B cell (primary cell): Measurements from ENCODE around the gene CRYGD. TPM values are rescaled to one million over a fixed set of nuclear protein-coding genes. Genes with fewer than 3 reads are reported as not detected.

ENCODE experiments used
- ATAC-seq: fragments of 200-7000 bp; cut with Tn5 transposase; one replicate; pipeline ENCODE4 v1.10.0; 2021; ENCODE audit warnings: low read depth, mild to moderate bottlenecking, moderate number of reproducible peaks, moderate library complexity
- CTCF ChIA-PET: fragments of 350-600 bp; sonication (Branson Sonifier 250); formaldehyde crosslinking; loops from one replicate; lab custom pipeline; 2021; ENCODE audit warnings: antibody characterized with exemption, inconsistent platforms; lab: Charles Lee
- POLR2A ChIA-PET: fragments of 350-600 bp; sonication (Branson Sonifier 250); formaldehyde crosslinking; loops from one replicate; lab custom pipeline; 2021; ENCODE audit warnings: antibody characterized with exemption; lab: Charles Lee
- DNase-seq: peaks from one replicate; pipeline ENCODE4 v3.0.0; 2013
- H2AFZ ChIP-seq: 2 replicates; pipeline ENCODE4 v1.6.1; 2012; ENCODE audit warnings: mild to moderate bottlenecking, low read depth, low read length; ENCODE audit not compliant: insufficient read depth, poor library complexity, severe bottlenecking
- H3K27ac ChIP-seq, 2 donors: 1 replicate in 1 of 2; 2 replicates in 1 of 2; pipeline ENCODE4 v1.5.1; 2012 to 2013; ENCODE audit warnings: low read length in 2 of 2, mild to moderate bottlenecking in 2 of 2, moderate library complexity in 1 of 2
- H3K27me3 ChIP-seq, 4 experiments: fragments of 200-600 bp in 1 of 4; sonication (generic) in 1 of 4; replicated peaks in 1 of 4; 1 replicate in 2 of 4; 2 replicates in 2 of 4; pipeline versions ENCODE4 v1.6.1 to v1.7.0; 2013 to 2016; ENCODE audit warnings: low read length in 3 of 4, mild to moderate bottlenecking in 2 of 4, mixed read lengths in 1 of 4, moderate library complexity in 1 of 4; ENCODE audit not compliant: insufficient read depth in 4 of 4, control insufficient read depth in 3 of 4; ENCODE audit errors: control extremely low read depth in 1 of 4
- H3K36me3 ChIP-seq, 2 experiments: replicated peaks in 1 of 2; 1 replicate in 1 of 2; 2 replicates in 1 of 2; pipeline versions ENCODE4 v1.6.1 to v1.7.1; 2013; ENCODE audit warnings: low read length in 1 of 2; ENCODE audit not compliant: insufficient read depth in 2 of 2, control insufficient read depth in 1 of 2; ENCODE audit errors: control extremely low read depth in 1 of 2, extremely low read depth in 1 of 2
- H3K4me1 ChIP-seq, 2 donors: fragments of 200-600 bp in 1 of 2; sonication (generic) in 1 of 2; 1 replicate in 1 of 2; 2 replicates in 1 of 2; pipeline versions ENCODE4 v1.5.1 to v1.6.1; 2013 to 2017; ENCODE audit warnings: low read length in 2 of 2; ENCODE audit not compliant: control insufficient read depth in 2 of 2, insufficient read depth in 2 of 2
- H3K4me2 ChIP-seq: replicated peaks from 2 replicates; pipeline ENCODE3; 2012; ENCODE audit warnings: mild to moderate bottlenecking, low read depth, low read length; ENCODE audit not compliant: poor library complexity, severe bottlenecking
- H3K4me3 ChIP-seq, 5 experiments: fragments of 200-600 bp in 1 of 5; sonication (generic) in 1 of 5; 1 replicate in 3 of 5; 2 replicates in 2 of 5; pipeline versions ENCODE4 v1.5.1 to v1.7.0; 2011 to 2016; ENCODE audit warnings: low read length in 4 of 5, mild to moderate bottlenecking in 4 of 5, low read depth in 2 of 5, control low read depth in 1 of 5, moderate library complexity in 1 of 5; ENCODE audit not compliant: insufficient read depth in 1 of 5; ENCODE audit errors: control extremely low read depth in 1 of 5, extremely low read depth in 1 of 5
- H3K79me2 ChIP-seq: fragments of 200-600 bp; sonication (generic); one replicate; pipeline ENCODE4 v1.6.0; 2016; ENCODE audit warnings: low read length; ENCODE audit not compliant: control insufficient read depth, insufficient read depth
- H3K9ac ChIP-seq: fragments of 200-600 bp; sonication (generic); 2 replicates; pipeline ENCODE4 v1.6.1; 2017; ENCODE audit warnings: mild to moderate bottlenecking, low read length, moderate library complexity
- H3K9me3 ChIP-seq, 3 donors: one replicate each; pipeline versions ENCODE4 v1.6.1 to v1.7.1; 2013; ENCODE audit warnings: low read length in 2 of 3; ENCODE audit not compliant: control insufficient read depth in 2 of 3, insufficient read depth in 1 of 3; ENCODE audit errors: control extremely low read depth in 1 of 3
- H4K20me1 ChIP-seq: 2 replicates; pipeline ENCODE4 v1.6.0; 2012; ENCODE audit warnings: mild to moderate bottlenecking, low read length; ENCODE audit not compliant: insufficient read depth, control insufficient read depth, poor library complexity, severe bottlenecking
- H3K27ac Mint-ChIP-seq: one replicate; pipeline ENCODE4 v1.8.0; 2021; ENCODE audit warnings: mixed read lengths
- H3K27me3 Mint-ChIP-seq: one replicate; pipeline ENCODE4 v1.8.0; 2021; ENCODE audit warnings: mixed read lengths
- H3K4me1 Mint-ChIP-seq: one replicate; pipeline ENCODE4 v1.8.0; 2021; ENCODE audit warnings: mixed read lengths
- H3K4me3 Mint-ChIP-seq: one replicate; pipeline ENCODE4 v1.8.0; 2021; ENCODE audit warnings: mixed read lengths
- H3K9me3 Mint-ChIP-seq: one replicate; pipeline ENCODE4 v1.8.0; 2022; ENCODE audit warnings: mixed read lengths; ENCODE audit not compliant: insufficient read depth
- EZH2 ChIP-seq: IDR thresholded peaks from 2 replicates; pipeline ENCODE4 v1.6.1; 2012; ENCODE audit warnings: borderline replicate concordance, low read depth, mild to moderate bottlenecking, moderate library complexity, low read length; ENCODE audit not compliant: insufficient read depth, poor library complexity, severe bottlenecking
- WGBS: methylation state at CpG from one replicate; pipeline ENCODE4 v1.1.5; 2013; ENCODE audit warnings: missing lambda C conversion rate; ENCODE audit not compliant: insufficient coverage; 5-methylcytosine and 5-hydroxymethylcytosine counted together
- intact Hi-C: fragments of 100-400 bp; cut with micrococcal nuclease; formaldehyde crosslinking; loops from one replicate; pipeline ENCODE4 v1.10.0; 2022
- polyA plus RNA-seq: library from polyadenylated mRNA; depleted of rRNA; stranded (reverse); fragments of >200 nt; gene quantifications from 2 replicates; pipeline ENCODE4 v1.2.3, GENCODE V29; 2012
- total RNA-seq, 2 donors: library from RNA; stranded (reverse); fragments of 120-200 nt in 1 of 2; gene quantifications; 1 replicate in 1 of 2; 2 replicates in 1 of 2; pipeline versions ENCODE4 v1.2.3 to v1.2.4, GENCODE V29; 2013 to 2022
- TF ChIP-seq, protein P1 (sequence below): fragments of 200-600 bp; IDR thresholded peaks from one replicate; pipeline ENCODE4 v1.8.0; 2022; ENCODE audit warnings: antibody characterized with exemption, mild to moderate bottlenecking

The CRYGD gene
- total and polyA plus RNA-seq, 2 donors (not counting 1 experiment from before 2014, with no cell fraction given) = not detected

DNA sequence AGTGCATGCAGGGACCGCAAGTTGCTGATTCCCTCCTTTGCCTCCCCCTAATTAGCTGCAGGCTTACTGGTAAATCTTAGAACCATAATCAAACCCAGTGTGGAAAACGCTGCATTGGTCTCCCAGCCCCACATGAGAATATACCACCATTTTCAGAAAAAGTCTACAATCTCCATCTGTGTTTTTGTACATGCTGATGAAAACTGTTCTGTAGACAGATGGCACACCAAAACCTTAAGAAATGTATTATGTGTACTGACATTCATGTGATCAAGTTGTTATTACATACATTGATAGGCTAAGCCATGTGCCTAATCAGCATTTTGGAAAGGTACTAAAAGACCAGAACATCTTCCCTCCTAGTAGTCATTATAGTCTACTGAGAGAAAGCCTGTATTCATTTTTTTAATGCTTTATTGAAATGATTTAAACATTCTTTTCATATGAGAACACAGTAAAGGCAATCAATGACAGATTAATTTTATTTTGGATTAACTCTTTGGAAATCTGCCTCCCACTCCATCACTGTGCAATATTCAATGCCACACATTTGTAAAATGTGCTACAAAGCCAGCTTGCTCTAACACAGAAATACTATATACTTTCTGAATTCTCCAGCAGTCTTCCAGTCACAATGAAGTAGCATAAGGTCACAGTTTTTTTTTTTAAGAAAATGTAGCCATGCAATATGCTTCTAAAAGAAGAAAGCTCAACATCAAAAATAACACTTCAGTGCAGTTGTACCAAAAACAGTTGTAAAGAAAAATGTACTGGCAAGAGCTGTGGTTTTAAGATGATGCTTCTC, 40.8 kb upstream of the CRYGD start:
- H3K4me3 Mint-ChIP-seq = no peak overlapping the region
- no peak overlapping the region for H3K27ac Mint-ChIP-seq
- no peak for TF ChIP-seq EZH2
- TF ChIP-seq, protein P1, sequence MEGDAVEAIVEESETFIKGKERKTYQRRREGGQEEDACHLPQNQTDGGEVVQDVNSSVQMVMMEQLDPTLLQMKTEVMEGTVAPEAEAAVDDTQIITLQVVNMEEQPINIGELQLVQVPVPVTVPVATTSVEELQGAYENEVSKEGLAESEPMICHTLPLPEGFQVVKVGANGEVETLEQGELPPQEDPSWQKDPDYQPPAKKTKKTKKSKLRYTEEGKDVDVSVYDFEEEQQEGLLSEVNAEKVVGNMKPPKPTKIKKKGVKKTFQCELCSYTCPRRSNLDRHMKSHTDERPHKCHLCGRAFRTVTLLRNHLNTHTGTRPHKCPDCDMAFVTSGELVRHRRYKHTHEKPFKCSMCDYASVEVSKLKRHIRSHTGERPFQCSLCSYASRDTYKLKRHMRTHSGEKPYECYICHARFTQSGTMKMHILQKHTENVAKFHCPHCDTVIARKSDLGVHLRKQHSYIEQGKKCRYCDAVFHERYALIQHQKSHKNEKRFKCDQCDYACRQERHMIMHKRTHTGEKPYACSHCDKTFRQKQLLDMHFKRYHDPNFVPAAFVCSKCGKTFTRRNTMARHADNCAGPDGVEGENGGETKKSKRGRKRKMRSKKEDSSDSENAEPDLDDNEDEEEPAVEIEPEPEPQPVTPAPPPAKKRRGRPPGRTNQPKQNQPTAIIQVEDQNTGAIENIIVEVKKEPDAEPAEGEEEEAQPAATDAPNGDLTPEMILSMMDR = no peak
- Histone ChIP-seq H3K4me2 (no peak overlapping the region), H3K27me3 (peaks cover 0 to 9% (median 2%) of the 10 kb centered on the region in 4 experiments), H2AFZ (no peak overlapping the region), H3K4me3 (no peak overlapping the region), H3K9me3 (no peaks in the 10 kb centered on the region), H3K9ac (no peak overlapping the region), H4K20me1 (no peaks in the 10 kb centered on the region), H3K4me1 (no peaks in the 10 kb centered on the region), H3K27ac (no peak overlapping the region), H3K79me2 (no peaks in the 10 kb centered on the region), H3K36me3 (no peaks in the 10 kb centered on the region)
- no peak for DNase-seq
- no peak for ATAC-seq
- no peaks in the 10 kb centered on the region for H3K9me3 Mint-ChIP-seq
- intact Hi-C loops = no loop called here
- H3K4me1 Mint-ChIP-seq = no peaks in the 10 kb centered on the region
- 90% methylated on average over 1 of the region's 2 CpGs for WGBS
- peaks cover 14% of the 10 kb centered on the region for H3K27me3 Mint-ChIP-seq
- POLR2A ChIA-PET = no interaction called here
- CTCF ChIA-PET = interaction anchor here (1.8 kb wide), 1 partner anchor 11 kb away, joined by 8 read pairs; no protein-coding TSS in a partner anchor

- Mint-ChIP-seq H3K27ac (no peak within 1 kb of the TSS), H3K9me3 (no peaks in the 10 kb centered on the region), H3K4me3 (no peak within 1 kb of the TSS), H3K4me1 (no peaks in the 10 kb centered on the region), H3K27me3 (peaks cover 9% of the 10 kb centered on the region)
- no peak within 1 kb of the TSS for H3K4me2 ChIP-seq
- peaks cover 0 to 6% (median 1%) of the 10 kb centered on the region in 4 experiments for H3K27me3 ChIP-seq
- no peaks in the 10 kb centered on the region for H3K4me1 ChIP-seq
- H4K20me1 ChIP-seq = no peaks in the 10 kb centered on the region
- H3K36me3 ChIP-seq = no peaks in the 10 kb centered on the region
- no peak for DNase-seq
- H3K27ac ChIP-seq = no peak within 1 kb of the TSS
- ATAC-seq = no peak
- H2AFZ ChIP-seq = no peak within 1 kb of the TSS
- H3K79me2 ChIP-seq = no peaks in the 10 kb centered on the region
- H3K4me3 ChIP-seq = no peak within 1 kb of the TSS
- WGBS = 100% methylated on average over 2 of the region's 2 CpGs
- intact Hi-C loops = no loop called here
- no peak within 1 kb of the TSS for H3K9ac ChIP-seq
- H3K9me3 ChIP-seq = no peaks in the 10 kb centered on the region
- ChIA-PET POLR2A (no interaction called here), CTCF (interaction anchor here (1.8 kb wide), 1 partner anchor 12 kb away, joined by 8 read pairs; no protein-coding TSS in a partner anchor)
- TF ChIP-seq, protein P1 = no peak
- TF ChIP-seq EZH2 = no peak
Measured at GRCh38 chr2:208163489-208163888, 39.2 kb upstream of the CRYGD start, which contains the start of gene CRYGA. Gene CRYGA (minus strand): TSS chr2:208163589. CDS start chr2:208163556, 33 bp downstream.
